ENCODE measurements around the gene GPX4.

Gene GPX4

GRCh38 chr19:1154731-1155351, 51.0 kb downstream of the GPX4 start:
- DNase-seq, result no peak

DNA sequence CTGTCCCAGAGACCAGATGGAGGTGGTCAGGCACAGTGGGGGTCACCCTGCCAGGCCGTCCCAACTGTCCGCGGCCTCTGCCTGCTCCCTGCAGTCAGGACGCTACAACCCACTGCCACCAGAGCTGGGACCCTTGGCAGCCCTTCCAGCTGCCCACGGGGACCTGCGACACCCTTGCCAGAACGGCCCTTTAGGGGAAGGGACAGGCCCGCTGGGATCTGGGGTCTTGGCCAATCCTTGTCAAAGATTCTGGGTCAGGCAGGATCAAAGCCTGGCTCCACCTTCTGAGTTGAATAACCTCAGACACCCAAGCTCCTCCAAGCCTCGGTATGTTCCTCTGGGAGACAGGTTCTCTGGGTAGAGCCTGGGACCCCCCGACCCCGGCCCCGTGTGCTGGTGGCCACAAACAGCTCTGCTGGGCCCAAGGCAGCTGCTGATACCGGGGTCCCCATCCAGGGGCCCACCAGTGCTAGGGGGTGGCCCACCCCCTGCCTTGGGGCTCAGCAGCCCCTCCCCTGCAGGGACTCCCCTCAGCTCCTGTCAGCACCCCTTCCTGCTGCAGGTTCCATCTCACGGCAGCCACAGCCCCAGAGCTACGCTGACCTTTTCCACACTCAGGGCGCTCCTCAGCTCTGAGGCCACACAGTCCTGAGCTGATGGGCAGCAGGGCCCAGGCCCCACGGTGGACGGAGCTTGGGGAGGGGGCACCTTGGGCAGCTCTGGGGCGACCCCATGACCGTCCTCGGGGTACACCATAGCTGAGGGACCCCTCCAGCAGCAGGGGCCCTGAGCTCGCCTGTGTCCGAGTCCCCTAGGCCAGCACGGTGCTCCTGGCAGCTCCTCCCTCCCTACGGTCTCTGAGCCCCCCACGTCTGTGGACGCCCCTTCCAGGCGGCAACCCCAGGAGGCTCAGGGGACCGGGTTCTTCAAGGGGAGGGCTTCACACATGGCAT, 51.8 kb downstream of the GPX4 start:
- no peak for DNase-seq

Measured in NCI-H345 (cell line).